ENCODE data around the gene OR52H1. TPM values are rescaled to one million over a fixed set of nuclear protein-coding genes. Genes with fewer than 3 reads are reported as not detected.
"Not testable (repeated sequence)": the region's sequence is repeated elsewhere in the genome, so short reads cannot be mapped to it uniquely, and the experiment has no call there.

Gene OR52H1
- total RNA-seq, 1 donor from 2014 or later = not detected

- TF ChIP-seq POLR2A (IDR thresholded peaks at IDR 0.05) = no peak
- no peak for TF ChIP-seq CTCF (IDR thresholded peaks at IDR 0.05)
- TF ChIP-seq POLR2AphosphoS5 (IDR thresholded peaks at IDR 0.05; ENCODE audit: insufficient read depth in 1 of 2, low read depth in 1 of 2) = no peak
- H3K36me3 ChIP-seq = no peaks in the 10 kb centered on the region
- H3K27ac ChIP-seq = no peak overlapping the region
- no peaks in the 10 kb centered on the region for H3K9me3 ChIP-seq
- H3K4me3 ChIP-seq = no peak overlapping the region
- intact Hi-C loops (cut with DNase I) = no loop called here
- no peaks in the 10 kb centered on the region for H3K27me3 ChIP-seq
- DNase-seq (ENCODE audit: extremely low spot score in 2 of 2) = no peak
- H3K4me1 ChIP-seq = no peaks in the 10 kb centered on the region
These were observed 43.3 kb upstream of the OR52H1 start for GRCh38 chr11:5591613-5592012.

DNA sequence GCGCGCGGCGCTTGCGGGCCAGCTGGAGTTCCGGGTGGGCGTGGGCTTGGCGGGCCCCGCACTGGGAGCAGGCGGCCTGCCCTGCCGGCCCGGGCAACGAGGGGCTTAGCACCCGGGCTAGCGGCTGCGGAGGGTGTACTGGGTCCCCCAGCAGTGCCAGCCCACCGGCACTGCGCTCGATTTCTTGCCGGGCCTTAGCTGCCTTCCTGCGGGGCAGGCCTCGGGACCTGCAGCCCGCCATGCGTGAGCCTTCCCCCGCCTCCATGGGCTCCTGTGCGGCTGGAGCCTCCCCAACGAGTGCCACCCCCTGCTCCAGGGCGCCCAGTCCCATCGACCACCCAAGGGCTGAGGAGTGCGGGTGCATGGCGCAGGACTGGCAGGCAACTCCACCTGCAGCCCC is 41.6 kb upstream of the OR52H1 start:
- H3K4me1 ChIP-seq; H3K4me3 ChIP-seq; H3K36me3 ChIP-seq; intact Hi-C loops (cut with DNase I); H3K27me3 ChIP-seq; H3K9me3 ChIP-seq; DNase-seq (ENCODE audit: extremely low spot score in 2 of 2); H3K27ac ChIP-seq: not testable (repeated sequence)

GRCh38 chr11:5584458-5584857 is 36.1 kb upstream of the OR52H1 start:
- DNase-seq (ENCODE audit: extremely low spot score in 2 of 2); H3K4me1 ChIP-seq; H3K27me3 ChIP-seq; H3K36me3 ChIP-seq; H3K9me3 ChIP-seq; intact Hi-C loops (cut with DNase I); H3K4me3 ChIP-seq; H3K27ac ChIP-seq: not testable (repeated sequence)

DNA sequence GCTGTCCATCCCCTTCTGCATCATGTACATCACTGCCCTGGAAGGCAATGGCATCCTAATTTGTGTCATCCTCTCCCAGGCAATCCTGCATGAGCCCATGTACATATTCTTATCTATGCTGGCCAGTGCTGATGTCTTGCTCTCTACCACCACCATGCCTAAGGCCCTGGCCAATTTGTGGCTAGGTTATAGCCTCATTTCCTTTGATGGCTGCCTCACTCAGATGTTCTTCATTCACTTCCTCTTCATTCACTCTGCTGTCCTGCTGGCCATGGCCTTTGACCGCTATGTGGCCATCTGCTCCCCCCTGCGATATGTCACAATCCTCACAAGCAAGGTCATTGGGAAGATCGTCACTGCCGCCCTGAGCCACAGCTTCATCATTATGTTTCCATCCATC is 32.7 kb upstream of the OR52H1 start:
- intact Hi-C loops (cut with DNase I) = no loop called here
- no peaks in the 10 kb centered on the region for H3K27me3 ChIP-seq
- H3K9me3 ChIP-seq = no peaks in the 10 kb centered on the region
- no peaks in the 10 kb centered on the region for H3K36me3 ChIP-seq
- no peaks in the 10 kb centered on the region for H3K4me1 ChIP-seq
- DNase-seq (ENCODE audit: extremely low spot score in 2 of 2) = no peak
- TF ChIP-seq CTCF (IDR thresholded peaks at IDR 0.05) (no peak), POLR2A (IDR thresholded peaks at IDR 0.05) (no peak), POLR2AphosphoS5 (IDR thresholded peaks at IDR 0.05; ENCODE audit: insufficient read depth in 1 of 2, low read depth in 1 of 2) (no peak)
- H3K27ac ChIP-seq = no peak overlapping the region
- no peak overlapping the region for H3K4me3 ChIP-seq

GRCh38 chr11:5580577-5580976 is 32.2 kb upstream of the OR52H1 start, which contains the start of gene OR52B6:
Gene OR52B6 (plus strand): TSS chr11:5580877. CDS start chr11:5580877, 0 bp downstream.
- DNase-seq (ENCODE audit: extremely low spot score in 2 of 2) = no peak
- no peaks in the 10 kb centered on the region for H3K27me3 ChIP-seq
- H3K9me3 ChIP-seq = no peaks in the 10 kb centered on the region
- H3K27ac ChIP-seq = no peak within 1 kb of the TSS
- H3K4me3 ChIP-seq = no peak within 1 kb of the TSS
- H3K4me1 ChIP-seq = no peaks in the 10 kb centered on the region
- intact Hi-C loops (cut with DNase I) = no loop called here
- H3K36me3 ChIP-seq = no peaks in the 10 kb centered on the region
- TF ChIP-seq CTCF (IDR thresholded peaks at IDR 0.05) (no peak), POLR2A (IDR thresholded peaks at IDR 0.05) (no peak), POLR2AphosphoS5 (IDR thresholded peaks at IDR 0.05; ENCODE audit: insufficient read depth in 1 of 2, low read depth in 1 of 2) (no peak)

GRCh38 chr11:5577101-5577500 is 28.8 kb upstream of the OR52H1 start:
- TF ChIP-seq POLR2AphosphoS5 (IDR thresholded peaks at IDR 0.05; ENCODE audit: insufficient read depth in 1 of 2, low read depth in 1 of 2) (no peak), POLR2A (IDR thresholded peaks at IDR 0.05) (no peak), CTCF (IDR thresholded peaks at IDR 0.05) (no peak)
- H3K4me1 ChIP-seq = no peaks in the 10 kb centered on the region
- no peak for DNase-seq (ENCODE audit: extremely low spot score in 2 of 2)
- no peaks in the 10 kb centered on the region for H3K36me3 ChIP-seq
- no peak overlapping the region for H3K27ac ChIP-seq
- H3K4me3 ChIP-seq = no peak overlapping the region
- H3K27me3 ChIP-seq = no peaks in the 10 kb centered on the region
- intact Hi-C loops (cut with DNase I) = no loop called here
- H3K9me3 ChIP-seq = no peaks in the 10 kb centered on the region
